Measurements from ENCODE around the gene CST7.

- TF ChIP-seq EZH2 (IDR thresholded peaks at IDR 0.05) (no peak), POLR2AphosphoS5 (IDR thresholded peaks at IDR 0.05; ENCODE audit: borderline replicate concordance, low read depth, low read length) (no peak)
Observed at GRCh38 chr20:25003002-25003401, 53.9 kb downstream of the CST7 start.
